GM19043 (cell line): Measurements from ENCODE around the gene SAT1.
"Not testable (repeated sequence)": the region's sequence is repeated elsewhere in the genome, so short reads cannot be mapped to it uniquely, and the experiment has no call there.

Experiments
- ATAC-seq: cut with Tn5 transposase; IDR thresholded peaks from one replicate; pipeline ENCODE4 v1.9.1; 2021; ENCODE audit warnings: low read depth; ENCODE audit not compliant: unreplicated experiment

Gene SAT1

DNA sequence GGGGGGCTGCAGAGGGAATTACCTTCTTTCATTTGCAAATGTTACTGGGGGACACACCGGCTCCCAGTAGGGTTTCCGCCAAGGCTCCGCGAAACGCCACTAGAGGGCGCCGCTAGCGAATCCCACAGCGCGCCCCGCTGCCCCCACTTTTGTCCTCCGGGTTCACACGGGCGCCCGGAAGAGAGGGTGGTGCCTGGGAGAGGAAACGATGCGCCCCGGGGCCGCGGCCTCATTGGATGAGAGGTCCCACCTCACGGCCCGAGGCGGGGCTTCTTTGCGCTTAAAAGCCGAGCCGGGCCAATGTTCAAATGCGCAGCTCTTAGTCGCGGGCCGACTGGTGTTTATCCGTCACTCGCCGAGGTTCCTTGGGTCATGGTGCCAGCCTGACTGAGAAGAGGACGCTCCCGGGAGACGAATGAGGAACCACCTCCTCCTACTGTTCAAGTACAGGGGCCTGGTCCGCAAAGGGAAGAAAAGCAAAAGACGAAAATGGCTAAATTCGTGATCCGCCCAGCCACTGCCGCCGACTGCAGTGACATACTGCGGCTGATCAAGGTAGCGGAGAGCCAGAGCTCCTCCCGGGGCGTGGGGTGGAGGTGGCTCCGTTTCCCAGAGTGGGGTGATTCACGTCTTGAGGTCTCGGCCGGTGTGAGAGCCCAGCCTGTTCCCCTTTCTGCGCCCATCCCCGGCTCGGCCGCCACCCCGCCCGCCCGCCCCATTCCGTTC, at the start of gene SAT1:
Gene SAT1, plus strand, starts transcription at position 311 of the 726 bp plus-strand sequence. Its CDS starts 179 bp downstream, at position 490.
- peak; percentile 74 for ATAC-seq

DNA sequence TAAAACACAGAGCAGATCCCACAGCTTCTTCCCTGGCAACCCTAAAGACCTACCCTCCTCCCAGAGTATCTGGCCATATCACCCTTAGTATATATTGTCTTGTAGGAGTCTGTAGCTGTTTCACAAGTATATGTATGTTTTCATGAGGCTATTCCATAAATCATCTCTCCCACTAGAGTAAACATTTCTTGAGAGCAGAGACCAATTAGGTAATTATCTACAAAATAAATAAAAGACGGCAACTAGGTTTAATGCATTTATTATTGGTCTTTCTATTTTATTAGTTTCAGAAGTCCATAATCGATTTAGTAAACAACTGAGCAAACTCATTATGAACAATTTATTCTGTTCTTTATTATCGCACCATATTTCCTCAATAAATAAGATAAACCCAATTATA, 46.9 kb upstream of the SAT1 start:
- ATAC-seq, result no peak

DNA sequence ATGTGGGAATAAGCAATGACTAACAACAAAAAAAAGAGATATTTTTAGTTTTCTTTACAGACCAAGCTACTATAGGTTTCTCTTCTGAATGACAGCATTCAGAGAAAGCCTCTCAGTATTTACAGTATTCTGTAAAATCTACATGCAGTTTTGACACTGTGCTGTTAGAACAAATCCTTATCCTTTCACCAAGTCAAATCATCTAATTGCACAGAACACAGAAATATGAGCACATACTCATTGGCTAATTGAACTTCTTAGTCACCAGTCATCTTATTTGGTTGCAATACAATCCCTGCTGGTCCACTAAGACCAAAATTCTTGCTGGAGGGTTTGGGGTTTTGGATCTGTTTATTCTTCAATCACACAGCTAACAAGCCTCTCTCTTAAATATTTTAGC, 45.6 kb upstream of the SAT1 start:
- no peak for ATAC-seq

DNA sequence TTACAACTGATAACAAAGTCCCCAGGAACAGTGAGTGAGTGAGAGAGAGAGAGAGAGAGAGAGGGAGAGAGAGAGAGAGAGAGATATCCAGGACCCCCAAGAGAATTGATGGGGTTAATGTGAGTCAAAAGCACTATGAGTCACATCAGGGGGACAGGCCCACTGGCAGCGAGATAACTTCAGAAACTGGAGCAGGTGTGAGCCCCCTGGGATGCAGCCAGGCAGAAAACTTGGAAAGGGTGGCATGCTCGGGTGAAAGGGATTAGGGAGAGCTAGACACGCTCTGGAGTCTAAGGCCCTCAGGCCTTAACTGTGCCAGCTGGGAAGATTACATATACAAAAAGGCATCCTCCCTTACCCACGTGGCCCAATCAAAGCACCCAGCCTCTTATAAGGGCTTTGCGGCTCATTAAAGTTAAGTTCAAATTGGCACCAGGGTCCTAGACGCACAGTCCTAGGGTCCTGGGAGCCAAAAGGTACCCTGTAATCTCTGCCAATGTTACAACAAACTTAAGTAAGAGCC, 40.7 kb upstream of the SAT1 start:
- ATAC-seq, result no peak

DNA sequence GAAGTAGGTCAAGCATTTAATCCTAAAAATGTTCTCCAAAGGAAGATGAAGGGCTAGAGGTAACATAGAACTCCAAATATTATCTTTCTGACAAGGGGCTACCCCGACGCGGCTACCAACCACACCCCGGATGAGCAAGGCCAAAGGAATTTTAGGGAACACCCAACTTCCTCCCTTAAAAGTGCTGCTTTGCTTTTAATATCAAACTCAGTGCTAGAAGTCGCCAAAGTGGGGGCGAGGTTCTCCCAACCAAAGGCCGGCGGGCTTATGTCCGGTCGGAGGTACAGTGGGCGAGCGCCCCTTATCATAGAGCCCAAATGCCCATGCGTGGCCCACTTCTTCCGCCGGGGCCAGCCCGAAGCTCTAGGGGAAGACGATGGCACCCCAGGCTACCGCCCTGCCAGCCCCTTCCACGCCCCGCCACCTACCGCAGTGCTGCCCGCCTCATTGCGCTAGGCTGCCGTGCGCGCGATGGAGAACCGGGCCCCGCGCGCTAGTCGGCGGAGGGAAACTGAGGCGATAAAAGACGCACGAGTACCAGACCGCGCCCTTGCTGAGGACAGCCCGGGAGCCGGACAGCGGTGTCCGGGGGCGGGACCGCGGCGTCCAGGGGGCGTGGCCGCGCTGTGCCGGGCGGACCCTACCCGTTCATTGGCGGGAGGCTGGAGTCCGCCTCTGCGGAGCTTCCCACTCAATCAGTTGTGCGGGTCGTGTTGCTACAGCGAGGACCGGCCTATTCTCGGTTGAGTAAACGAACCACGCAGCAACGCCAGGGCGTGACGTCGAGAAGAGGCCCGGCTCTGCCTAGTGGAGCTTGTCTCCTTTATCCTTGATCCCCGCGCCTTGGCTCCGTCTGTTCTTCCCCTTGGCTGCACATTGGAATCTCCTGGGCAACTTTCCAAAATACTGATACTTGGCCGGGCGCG, 40.0 kb upstream of the SAT1 start, which contains the start of gene ACOT9:
Gene ACOT9, minus strand, starts transcription at position 580 of the 926 bp plus-strand sequence. Its CDS starts 132 bp downstream, at position 448.
- ATAC-seq, result peak; percentile 90

DNA sequence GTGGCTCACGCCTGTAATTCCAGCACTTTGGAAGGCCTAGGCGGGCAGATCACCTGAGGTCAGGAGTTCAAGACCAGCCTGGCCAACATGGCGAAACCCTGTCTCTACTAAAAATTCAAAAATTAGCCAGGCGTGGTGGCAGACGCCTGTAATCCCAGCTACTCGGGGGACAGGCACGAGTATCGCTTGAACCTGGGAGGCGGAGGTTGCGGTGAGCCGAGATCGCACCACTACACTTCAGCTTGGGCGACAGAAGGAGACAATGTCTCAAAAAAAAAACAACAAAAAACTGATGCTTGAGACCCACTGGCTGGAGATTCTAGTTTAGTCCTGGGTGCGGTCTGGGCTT, 39.4 kb upstream of the SAT1 start:
- ATAC-seq, result not testable (repeated sequence)

DNA sequence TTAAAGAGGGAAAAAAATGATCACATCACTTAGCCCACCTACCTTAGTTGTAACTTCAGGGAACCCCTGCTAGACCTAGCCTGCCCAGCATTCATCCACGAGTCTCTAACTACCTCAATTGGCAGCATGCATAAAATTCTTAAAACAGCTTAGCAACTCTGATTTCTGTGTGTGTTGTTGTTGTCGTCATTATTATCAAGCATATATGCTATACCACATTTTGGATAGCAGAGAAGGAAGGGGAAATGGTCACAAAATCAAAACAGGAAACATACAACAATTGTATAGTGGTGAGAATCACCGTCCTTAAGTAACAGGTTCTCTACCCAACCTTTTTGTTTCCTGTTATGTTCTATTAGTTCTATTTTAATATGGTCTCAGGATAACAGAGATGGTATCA, 37.2 kb upstream of the SAT1 start:
- ATAC-seq, result no peak

DNA sequence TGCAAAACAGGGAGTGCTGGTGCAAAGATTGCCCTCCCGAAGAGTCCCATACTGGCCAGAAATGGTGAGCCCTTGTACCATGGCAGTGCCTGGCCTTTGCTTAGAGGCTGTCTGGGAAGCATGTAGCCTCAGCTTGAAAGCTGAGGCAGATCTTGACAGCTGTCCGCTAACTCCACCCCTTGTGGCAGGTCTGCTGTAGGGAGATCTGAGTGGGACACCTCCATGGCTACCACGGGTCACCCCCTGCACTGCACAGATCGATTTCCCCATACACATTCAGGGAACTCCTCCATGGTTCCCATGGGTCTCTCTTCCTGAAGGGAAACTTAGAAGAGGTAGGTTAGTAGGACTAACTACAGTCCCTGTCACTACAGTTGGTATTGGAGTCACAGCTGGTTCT, 33.8 kb upstream of the SAT1 start:
- ATAC-seq, result no peak

DNA sequence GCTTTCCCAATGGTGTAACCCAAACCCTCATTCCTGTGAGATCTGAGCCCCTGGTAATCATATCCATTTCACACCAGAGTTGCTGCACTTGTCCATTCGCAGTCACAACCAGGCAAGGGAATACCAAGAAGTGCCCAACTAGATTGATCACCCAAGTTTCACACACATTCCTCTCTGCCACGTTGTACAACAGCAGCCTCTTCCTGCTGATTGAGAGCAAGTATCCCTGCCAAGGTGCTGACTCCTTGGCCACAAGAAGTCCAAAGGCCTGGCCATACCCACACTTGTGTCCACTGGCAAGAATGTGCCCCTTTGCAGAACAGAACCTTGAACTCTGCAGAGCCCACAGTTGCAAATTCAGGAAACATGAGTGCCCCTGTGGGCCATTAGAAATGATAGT, 33.4 kb upstream of the SAT1 start:
- no peak for ATAC-seq

DNA sequence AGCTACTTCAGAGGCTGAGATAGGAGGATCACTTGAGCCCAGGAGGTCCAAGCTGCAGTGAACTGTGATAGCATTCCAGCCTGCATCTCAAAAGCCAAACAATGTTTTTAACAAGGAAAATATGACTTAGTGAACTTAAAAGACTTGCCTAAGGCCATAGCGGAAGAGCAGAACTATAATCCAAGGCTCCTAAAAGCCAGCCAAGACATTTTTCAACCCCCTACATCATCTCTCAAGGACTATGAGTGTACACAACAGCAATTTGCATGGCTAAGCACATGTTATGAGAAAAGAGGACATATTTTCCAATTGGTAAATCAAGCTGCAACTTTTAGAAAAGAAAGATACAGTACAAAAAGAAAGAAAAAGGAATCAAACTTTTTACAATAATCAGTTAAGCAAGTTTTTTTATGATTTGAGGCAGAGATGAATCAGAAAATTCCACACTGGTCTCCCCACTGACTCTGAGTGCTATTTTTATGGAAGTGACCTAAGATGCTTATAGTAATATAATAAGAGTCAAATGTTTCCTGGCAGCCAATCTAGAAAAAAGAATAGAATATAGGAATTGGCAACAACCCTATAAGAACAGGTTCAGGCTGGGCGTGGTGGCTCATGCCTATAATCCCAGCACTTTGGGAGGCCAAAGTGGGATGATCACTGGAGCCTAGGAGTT, 30.1 kb upstream of the SAT1 start:
- no peak for ATAC-seq

DNA sequence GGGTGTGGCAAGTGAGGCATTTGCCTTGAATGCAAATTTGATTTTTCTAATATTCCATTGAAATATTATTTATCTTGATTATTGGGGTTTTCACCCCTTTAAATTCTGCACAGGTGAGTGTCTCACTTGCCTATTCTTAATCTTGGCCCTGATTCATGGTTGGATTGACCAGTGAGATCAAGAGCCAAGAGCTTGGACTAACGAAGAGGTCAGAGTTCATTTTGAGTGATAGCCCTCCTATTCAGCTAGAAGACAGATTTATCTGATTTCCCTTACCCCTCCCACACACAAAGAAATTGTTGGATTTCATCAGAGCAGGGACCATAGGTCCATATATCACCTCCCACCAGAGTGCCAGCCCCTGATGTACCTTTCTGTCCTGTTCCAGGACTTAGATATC, 28.3 kb upstream of the SAT1 start:
- ATAC-seq, result no peak

DNA sequence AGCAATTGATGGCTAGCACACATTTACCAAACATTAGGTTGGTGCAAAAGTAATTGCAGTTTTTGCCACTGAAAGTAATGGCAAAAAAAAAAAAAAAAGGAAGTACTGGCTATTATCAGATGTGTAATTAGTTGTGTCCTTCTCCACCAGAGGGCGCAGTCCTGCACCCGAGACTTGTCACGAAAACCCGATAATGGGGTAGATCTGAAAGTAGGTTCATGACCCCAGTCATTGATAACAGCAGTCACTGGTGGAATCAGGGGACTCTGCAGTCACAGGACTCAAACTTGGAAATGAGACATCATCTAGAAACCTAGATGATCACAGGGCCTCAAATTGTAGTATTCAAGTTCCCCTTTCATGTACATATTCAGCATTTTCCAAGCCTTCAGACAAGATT, 26.8 kb upstream of the SAT1 start:
- peak; percentile 64 for ATAC-seq

DNA sequence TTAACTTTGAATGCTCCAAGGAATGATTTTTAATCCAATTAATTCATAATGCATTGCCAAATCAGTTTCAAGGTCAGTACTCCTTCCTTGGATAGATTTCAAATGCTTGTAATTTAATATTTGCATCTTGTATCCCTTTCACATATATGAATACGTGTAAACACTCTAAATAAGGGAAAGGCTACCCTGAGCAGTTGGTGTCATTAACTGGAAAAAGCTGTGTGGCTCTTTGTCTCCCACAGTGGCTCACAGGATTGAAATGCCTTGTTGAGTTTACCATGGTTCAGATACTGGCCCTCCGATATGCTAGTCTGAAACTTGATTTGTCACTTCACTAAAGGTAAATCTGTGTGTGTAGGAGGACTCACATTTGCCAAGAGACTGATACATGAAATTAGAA, 23.2 kb upstream of the SAT1 start:
- no peak for ATAC-seq

DNA sequence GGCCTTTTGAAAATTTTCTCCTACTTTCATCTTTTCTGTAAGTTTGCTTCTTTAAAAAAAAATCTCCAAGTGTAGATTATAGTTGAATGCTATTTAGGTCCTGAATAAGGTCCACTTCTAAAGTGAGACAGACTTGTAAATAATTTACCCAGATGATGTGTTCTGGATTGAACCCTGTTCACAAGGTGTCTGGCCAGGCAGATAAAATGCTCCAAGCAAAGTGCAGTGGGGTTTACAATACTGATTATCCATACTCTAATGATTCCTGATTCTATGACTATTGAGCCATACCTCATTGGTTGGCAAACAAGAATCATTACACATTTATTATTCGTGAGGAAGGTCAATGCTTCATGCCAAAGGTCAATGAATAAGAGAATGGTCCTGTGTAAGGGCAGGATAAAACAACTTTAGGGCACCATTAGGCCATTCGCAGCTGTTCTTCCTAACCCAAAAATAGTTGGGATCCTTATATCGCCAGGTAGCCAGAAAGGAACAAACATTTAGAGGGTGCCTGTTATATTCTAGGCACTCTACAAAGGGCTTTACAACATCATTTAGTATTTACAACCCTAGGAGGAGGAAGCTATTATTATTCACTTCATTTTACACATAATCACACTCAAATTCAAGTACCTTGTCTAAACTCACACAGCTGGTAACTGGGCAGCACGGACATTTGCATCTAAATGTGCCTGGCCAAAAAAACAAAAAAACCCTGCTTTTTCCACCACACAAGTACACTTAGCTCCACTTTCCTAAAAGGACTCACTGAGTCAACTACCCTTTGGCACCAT, 18.6 kb upstream of the SAT1 start:
- ATAC-seq, result no peak

DNA sequence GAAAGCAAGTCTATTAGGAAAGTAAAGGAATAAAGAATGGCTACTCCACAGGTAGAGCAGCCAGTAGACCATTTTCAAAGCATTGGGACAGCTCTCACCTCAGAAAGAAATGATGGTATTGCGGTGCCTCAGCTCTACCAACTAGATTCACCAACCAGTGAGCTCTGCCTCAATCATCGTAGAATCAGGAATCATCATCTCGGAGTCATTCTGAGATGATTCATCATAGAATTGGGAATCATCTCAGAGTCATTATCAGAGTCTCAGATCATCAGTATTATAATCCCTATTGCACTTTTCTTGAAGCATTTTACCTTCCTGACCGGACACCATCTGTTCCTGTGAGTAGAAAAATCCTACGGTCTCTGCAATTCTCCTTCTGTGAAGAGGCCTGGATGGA, 17.5 kb upstream of the SAT1 start:
- no peak for ATAC-seq

DNA sequence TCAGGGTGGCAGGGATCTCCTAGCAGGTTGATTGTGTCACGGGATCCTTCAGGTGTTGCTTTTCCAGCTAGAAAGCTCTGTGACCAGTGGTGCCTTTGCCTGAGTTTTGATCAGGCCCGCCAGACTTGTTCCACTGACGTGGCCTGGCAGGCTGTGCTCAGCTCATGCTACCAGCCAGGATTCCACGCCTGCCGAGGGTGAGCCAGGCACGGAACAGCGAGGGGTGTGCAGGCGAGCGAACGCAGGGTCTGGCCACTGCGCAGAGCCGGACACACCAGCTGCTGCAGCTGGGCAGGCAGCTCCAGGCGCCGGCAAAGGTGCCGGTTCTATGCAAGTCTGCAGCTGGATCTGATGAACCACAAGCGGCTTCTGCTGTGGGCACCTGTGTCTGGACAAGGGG, 17.1 kb upstream of the SAT1 start:
- no peak for ATAC-seq

DNA sequence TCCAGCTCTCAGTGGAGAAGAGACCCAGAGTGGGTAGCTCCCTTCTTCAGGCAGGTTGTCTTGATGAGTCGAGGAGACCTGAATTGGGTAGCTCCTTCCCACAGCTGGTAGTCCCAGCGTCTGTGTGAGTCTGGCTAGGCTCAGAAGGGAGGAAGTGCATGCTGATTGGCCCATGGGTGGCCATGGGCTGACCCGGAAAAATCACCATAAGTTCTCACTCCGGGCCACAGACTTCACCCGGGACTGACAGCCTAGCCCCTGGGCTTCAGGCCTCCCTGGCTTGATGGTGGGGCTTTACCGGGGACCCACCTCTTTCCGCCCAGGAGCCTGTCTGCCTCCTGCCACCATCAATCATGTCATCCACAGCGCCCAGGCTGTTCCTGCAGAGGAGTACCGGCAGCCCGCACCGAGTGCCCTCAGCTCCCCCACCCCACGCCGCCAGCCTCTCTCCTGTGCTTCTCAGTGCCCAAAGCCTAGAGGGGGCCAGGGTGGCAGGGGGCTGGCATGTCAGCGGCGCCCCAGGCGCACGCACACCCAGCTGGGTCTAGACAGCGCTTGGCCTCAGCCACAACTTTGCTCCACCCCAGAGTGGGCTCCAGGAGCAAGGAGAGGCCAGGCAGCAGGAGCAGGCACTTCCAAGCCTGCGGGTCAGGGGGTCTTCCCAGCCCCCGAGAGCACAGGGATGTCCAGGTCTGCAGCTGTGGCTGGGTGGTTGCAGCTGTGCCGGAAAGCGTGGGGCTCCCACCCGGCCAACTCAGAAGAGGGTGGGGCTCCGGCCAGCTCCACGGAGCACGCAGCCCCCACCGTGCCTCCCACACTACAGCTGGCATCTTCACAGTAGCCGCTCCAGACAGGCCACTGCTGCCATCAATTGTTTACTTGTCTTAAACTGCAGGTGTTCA, 16.1 kb upstream of the SAT1 start:
- ATAC-seq, result peak; percentile 54

DNA sequence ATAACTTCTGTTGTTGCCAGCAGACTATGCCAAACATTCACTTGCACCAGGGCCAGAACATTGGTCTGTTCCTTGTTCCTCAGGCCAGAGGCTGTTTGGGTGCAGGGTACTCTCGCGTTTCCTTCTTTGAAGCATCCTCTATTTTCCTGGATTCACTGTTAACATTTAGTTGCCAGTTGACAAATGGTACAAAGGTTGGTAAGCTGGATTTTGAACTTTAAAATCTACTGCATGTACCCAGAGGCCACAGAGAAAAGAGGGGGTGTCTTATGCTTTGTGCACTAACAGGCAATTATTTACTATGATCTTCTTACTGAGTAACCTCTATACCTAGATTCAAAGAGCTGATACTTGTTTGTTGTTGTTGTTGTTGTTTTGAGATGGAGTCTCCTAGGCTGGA, 12.8 kb upstream of the SAT1 start:
- no peak for ATAC-seq

DNA sequence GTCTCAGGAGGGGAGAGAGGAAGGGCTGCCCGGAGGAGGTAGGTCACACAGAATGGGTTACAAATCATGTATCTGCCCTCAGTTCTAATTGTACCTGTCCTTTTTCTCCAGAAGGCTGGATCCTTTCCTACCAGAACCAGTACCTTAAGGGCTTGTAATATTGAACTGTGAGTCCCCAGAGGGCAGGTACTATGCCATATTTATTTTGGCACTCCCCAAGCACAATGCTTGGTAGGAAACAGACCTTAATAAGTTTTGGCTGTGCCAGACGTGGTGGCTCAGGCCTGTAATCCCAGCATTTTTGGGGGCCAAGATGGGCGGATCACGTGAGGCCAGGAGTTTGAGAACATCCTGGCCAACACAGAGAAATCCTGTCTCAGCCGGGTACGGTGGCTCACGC, 11.9 kb upstream of the SAT1 start:
- not testable (repeated sequence) for ATAC-seq
